Measurements from ENCODE around the gene ORC6.

ORC6 gene

GRCh38 chr16:46737621-46738214, 48.3 kb downstream of the ORC6 start:
- TF ChIP-seq, protein P1, sequence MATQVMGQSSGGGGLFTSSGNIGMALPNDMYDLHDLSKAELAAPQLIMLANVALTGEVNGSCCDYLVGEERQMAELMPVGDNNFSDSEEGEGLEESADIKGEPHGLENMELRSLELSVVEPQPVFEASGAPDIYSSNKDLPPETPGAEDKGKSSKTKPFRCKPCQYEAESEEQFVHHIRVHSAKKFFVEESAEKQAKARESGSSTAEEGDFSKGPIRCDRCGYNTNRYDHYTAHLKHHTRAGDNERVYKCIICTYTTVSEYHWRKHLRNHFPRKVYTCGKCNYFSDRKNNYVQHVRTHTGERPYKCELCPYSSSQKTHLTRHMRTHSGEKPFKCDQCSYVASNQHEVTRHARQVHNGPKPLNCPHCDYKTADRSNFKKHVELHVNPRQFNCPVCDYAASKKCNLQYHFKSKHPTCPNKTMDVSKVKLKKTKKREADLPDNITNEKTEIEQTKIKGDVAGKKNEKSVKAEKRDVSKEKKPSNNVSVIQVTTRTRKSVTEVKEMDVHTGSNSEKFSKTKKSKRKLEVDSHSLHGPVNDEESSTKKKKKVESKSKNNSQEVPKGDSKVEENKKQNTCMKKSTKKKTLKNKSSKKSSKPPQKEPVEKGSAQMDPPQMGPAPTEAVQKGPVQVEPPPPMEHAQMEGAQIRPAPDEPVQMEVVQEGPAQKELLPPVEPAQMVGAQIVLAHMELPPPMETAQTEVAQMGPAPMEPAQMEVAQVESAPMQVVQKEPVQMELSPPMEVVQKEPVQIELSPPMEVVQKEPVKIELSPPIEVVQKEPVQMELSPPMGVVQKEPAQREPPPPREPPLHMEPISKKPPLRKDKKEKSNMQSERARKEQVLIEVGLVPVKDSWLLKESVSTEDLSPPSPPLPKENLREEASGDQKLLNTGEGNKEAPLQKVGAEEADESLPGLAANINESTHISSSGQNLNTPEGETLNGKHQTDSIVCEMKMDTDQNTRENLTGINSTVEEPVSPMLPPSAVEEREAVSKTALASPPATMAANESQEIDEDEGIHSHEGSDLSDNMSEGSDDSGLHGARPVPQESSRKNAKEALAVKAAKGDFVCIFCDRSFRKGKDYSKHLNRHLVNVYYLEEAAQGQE (IDR thresholded peaks at IDR 0.05; ENCODE audit: insufficient read depth in 1 of 2, low read depth in 2 of 2, low read length in 2 of 2) = no peak
- TF ChIP-seq FOXP2 (optimal IDR thresholded peaks at IDR 0.05; ENCODE audit: borderline replicate concordance, extremely low read depth, extremely low read length, insufficient read depth) (no peak), SIN3A (IDR thresholded peaks at IDR 0.05; ENCODE audit: borderline replicate concordance, insufficient read depth, low read length) (no peak), TAF1 (IDR thresholded peaks at IDR 0.05; ENCODE audit: borderline replicate concordance, insufficient read depth, low read length) (no peak), POLR2AphosphoS5 (IDR thresholded peaks at IDR 0.05; ENCODE audit: low read depth, low read length) (no peak)

- TF ChIP-seq SIN3A (IDR thresholded peaks at IDR 0.05; ENCODE audit: borderline replicate concordance, insufficient read depth, low read length) = no peak
- TF ChIP-seq POLR2AphosphoS5 (IDR thresholded peaks at IDR 0.05; ENCODE audit: low read depth, low read length) = no peak
- no peak for TF ChIP-seq FOXP2 (optimal IDR thresholded peaks at IDR 0.05; ENCODE audit: borderline replicate concordance, extremely low read depth, extremely low read length, insufficient read depth)
- no peak for TF ChIP-seq TAF1 (IDR thresholded peaks at IDR 0.05; ENCODE audit: borderline replicate concordance, insufficient read depth, low read length)
- TF ChIP-seq, protein P1 (IDR thresholded peaks at IDR 0.05; ENCODE audit: insufficient read depth in 1 of 2, low read depth in 2 of 2, low read length in 2 of 2) = no peak
Measured at GRCh38 chr16:46739934-46740333, 50.5 kb downstream of the ORC6 start.

DNA sequence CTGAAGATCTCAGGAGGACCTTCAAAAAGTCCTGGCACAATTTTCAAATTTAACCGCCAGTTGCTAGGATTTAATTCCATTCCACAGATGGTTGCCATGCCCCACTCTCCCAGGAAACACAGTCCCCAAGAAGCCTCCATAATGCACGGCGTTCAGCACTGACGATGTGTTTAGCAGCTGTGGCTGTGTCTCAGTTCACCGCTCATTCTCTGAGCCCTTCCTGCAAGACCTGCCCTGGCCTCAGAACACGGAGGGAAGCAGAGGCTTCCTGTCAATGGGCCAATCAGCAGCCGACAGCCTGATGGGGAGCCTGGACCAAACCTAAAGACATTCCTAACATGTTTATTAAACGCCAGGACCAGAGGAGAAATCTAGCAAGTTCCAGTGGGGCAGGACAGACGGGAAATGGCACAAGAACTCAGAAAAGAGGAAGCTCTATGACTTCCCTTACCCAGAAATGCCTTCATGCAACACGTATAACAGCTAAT, 53.8 kb downstream of the ORC6 start:
- TF ChIP-seq TAF1 (IDR thresholded peaks at IDR 0.05; ENCODE audit: borderline replicate concordance, insufficient read depth, low read length) (no peak), SIN3A (IDR thresholded peaks at IDR 0.05; ENCODE audit: borderline replicate concordance, insufficient read depth, low read length) (no peak)
- TF ChIP-seq, protein P1 (IDR thresholded peaks at IDR 0.05; ENCODE audit: insufficient read depth in 1 of 2, low read depth in 2 of 2, low read length in 2 of 2) = no peak

- TF ChIP-seq POLR2AphosphoS5 (IDR thresholded peaks at IDR 0.05; ENCODE audit: low read depth, low read length) (no peak), FOXP2 (optimal IDR thresholded peaks at IDR 0.05; ENCODE audit: borderline replicate concordance, extremely low read depth, extremely low read length, insufficient read depth) (no peak), SIN3A (IDR thresholded peaks at IDR 0.05; ENCODE audit: borderline replicate concordance, insufficient read depth, low read length) (no peak), TAF1 (IDR thresholded peaks at IDR 0.05; ENCODE audit: borderline replicate concordance, insufficient read depth, low read length) (no peak)
- TF ChIP-seq, protein P1 (IDR thresholded peaks at IDR 0.05; ENCODE audit: insufficient read depth in 1 of 2, low read depth in 2 of 2, low read length in 2 of 2) = no peak
Measured at GRCh38 chr16:46745617-46746016, 56.2 kb downstream of the ORC6 start.
